ENCODE measurements around the gene ATP11A.

DNA sequence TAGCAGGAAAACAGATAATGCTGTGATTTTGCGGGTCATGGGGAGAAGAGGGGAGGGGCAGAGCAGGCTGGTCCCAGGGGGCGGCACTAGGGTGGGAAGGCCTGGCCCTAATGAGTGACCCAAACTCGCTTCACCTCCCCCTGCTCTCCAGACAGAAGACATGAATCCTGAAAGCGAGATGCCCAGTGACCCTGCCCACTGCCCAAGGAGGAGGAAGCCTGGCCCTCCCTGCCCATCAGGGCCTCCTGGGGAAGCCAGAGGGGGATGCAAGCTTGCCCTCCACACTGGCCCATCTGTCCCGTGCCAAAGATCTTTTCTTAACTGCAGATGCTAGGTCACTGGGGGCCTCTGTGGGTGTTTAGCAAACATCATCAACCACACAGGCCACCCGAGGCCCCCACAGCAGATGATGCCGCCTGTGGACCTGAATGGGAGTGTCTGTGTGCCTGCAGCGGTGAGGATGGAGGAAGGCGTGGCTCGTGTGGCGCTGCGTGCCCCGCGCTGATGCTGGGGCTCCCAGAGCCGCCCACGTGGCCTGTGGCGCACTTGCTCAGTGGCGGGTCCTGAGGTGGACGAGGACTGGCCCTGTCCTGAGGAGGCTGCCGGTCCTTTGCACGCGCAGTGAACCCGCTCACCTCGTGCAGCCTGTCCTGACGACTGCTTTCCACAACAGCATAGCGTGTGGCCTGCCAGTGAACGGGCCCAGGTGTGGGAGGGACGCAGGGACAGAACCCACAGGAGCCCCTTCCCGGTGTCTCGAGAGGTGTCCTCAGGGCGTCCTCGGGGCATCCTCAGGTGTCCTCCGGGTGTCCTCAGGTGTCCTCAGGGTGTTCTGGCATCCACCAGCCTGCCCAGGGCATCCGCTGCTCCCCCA lies 198.6 kb downstream of the ATP11A start:
- no peak for TF ChIP-seq CTCF (IDR thresholded peaks at IDR 0.05)
- no peak for TF ChIP-seq POLR2A (IDR thresholded peaks at IDR 0.05)
- no peak for TF ChIP-seq POLR2AphosphoS5 (IDR thresholded peaks at IDR 0.05)
